Common myeloid progenitor, CD34-positive (primary cell): Measurements from ENCODE around the gene ZFP64.

ENCODE experiments used
- CTCF ChIA-PET: fragments of 350-600 bp; sonication (Branson Sonifier 250); formaldehyde crosslinking; loops from one replicate; lab custom pipeline; 2021; ENCODE audit warnings: antibody characterized with exemption; lab: Charles Lee
- POLR2A ChIA-PET: fragments of 350-600 bp; sonication (Branson Sonifier 250); formaldehyde crosslinking; loops from one replicate; lab custom pipeline; 2021; ENCODE audit warnings: antibody characterized with exemption; lab: Charles Lee
- DNase-seq, 3 donors: peaks; one replicate each; pipeline versions ENCODE4 v3.0.0 to v3.0.0-alpha.2; 2013
- H3K27ac ChIP-seq, 2 experiments: 1 replicate in 1 of 2; 2 replicates in 1 of 2; pipeline ENCODE4 v1.7.0; 2013; ENCODE audit warnings: inconsistent platforms in 2 of 2, low read length in 2 of 2, mild to moderate bottlenecking in 2 of 2, low read depth in 1 of 2, moderate library complexity in 1 of 2; ENCODE audit not compliant: severe bottlenecking in 2 of 2, insufficient read depth in 1 of 2, poor library complexity in 1 of 2
- H3K27me3 ChIP-seq, 5 experiments: replicated peaks in 2 of 5; 1 replicate in 3 of 5; 2 replicates in 2 of 5; pipeline versions ENCODE4 v1.6.1 to v1.7.0; 2013; ENCODE audit warnings: low read length in 4 of 5, mild to moderate bottlenecking in 2 of 5, moderate library complexity in 2 of 5, inconsistent platforms in 1 of 5; ENCODE audit not compliant: insufficient read depth in 5 of 5, control insufficient read depth in 4 of 5
- H3K36me3 ChIP-seq, 4 experiments: 1 replicate in 2 of 4; 2 replicates in 2 of 4; pipeline versions ENCODE4 v1.6.1 to v1.7.0; 2013; ENCODE audit warnings: low read length in 3 of 4, control low read depth in 1 of 4, mild to moderate bottlenecking in 1 of 4; ENCODE audit not compliant: control insufficient read depth in 4 of 4, insufficient read depth in 4 of 4
- H3K4me1 ChIP-seq, 4 experiments: 1 replicate in 3 of 4; 2 replicates in 1 of 4; pipeline versions ENCODE4 v1.6.1 to v1.7.1; 2013; ENCODE audit warnings: low read length in 3 of 4, mild to moderate bottlenecking in 3 of 4, control low read depth in 1 of 4, inconsistent platforms in 1 of 4, moderate library complexity in 1 of 4; ENCODE audit not compliant: control insufficient read depth in 4 of 4, insufficient read depth in 4 of 4; ENCODE audit errors: control extremely low read depth in 1 of 4
- H3K4me3 ChIP-seq, 7 experiments: 1 replicate in 4 of 7; 2 replicates in 3 of 7; pipeline versions ENCODE4 v1.5.1 to v1.7.0; 2013; ENCODE audit warnings: mild to moderate bottlenecking in 7 of 7, low read length in 6 of 7, moderate library complexity in 6 of 7, inconsistent platforms in 2 of 7, low read depth in 2 of 7, control low read depth in 1 of 7; ENCODE audit not compliant: insufficient read depth in 4 of 7, control insufficient read depth in 1 of 7; ENCODE audit errors: extremely low read depth in 1 of 7
- H3K9me3 ChIP-seq, 5 experiments: 1 replicate in 4 of 5; 2 replicates in 1 of 5; pipeline versions ENCODE4 v1.6.1 to v1.7.1; 2013; ENCODE audit warnings: low read length in 4 of 5, mild to moderate bottlenecking in 2 of 5, inconsistent platforms in 1 of 5, low read depth in 1 of 5, moderate library complexity in 1 of 5; ENCODE audit not compliant: control insufficient read depth in 4 of 5, insufficient read depth in 2 of 5; ENCODE audit errors: control extremely low read depth in 1 of 5
- WGBS: methylation state at CpG from one replicate; pipeline ENCODE4 v1.1.5; 2013; ENCODE audit not compliant: insufficient coverage; 5-methylcytosine and 5-hydroxymethylcytosine counted together

ZFP64 gene

DNA sequence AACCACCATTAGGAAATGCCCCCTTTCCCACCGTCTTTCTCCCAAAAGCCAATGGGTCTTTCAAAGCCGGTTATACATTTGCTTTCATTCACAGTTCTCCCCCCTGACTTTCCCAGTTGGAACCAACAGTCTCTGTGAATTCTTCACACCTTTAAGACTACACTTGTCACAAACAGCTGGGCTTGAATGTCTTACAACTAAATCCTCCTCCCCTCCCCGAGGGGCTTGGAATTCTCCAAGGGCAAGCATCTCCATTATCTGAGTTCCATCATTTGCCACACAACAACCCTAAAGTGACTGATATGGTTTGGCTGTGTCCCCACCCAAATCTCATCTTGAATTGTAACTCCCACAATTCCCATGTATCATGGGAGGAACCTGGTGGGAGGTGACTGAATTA, 12.9 kb downstream of the ZFP64 start:
- Histone ChIP-seq H3K27ac (no peak overlapping the region), H3K4me3 (no peak overlapping the region), H3K36me3 (peaks cover 7 to 25% (median 14%) of the 10 kb centered on the region in 4 experiments), H3K27me3 (no peaks in the 10 kb centered on the region), H3K4me1 (no peaks in the 10 kb centered on the region), H3K9me3 (no peaks in the 10 kb centered on the region)
- ChIA-PET POLR2A (interaction anchor here (0.6 kb wide), 1 partner anchor 19 kb away, joined by 3 read pairs; no protein-coding TSS in a partner anchor), CTCF (interaction anchor here (0.7 kb wide), 1 partner anchor 366 kb away, joined by 3 read pairs; no protein-coding TSS in a partner anchor)
- no peak for DNase-seq
- WGBS, result 96% methylated on average over 3 of the region's 3 CpGs

DNA sequence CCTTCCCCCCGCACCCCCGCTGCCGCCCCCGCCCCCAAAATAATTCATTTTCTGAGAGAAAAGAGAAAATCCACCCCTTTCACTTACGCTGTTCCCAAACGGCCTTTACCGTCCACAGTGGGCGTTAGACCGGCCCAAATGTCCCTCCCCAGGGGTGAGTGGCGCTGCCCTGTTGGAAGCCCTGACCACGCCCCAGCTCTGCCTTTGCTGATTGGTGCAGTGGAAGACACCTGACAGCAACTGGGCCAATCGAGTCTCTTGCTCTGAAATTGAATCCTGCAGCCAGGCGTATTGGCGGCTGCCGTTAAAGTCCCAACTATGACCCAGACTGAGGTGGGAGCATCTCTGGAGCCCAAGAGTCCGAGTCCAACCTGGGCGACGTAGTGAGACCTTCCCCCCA, 15.7 kb downstream of the ZFP64 start:
- ChIA-PET POLR2A (no interaction called here), CTCF (no interaction called here)
- Histone ChIP-seq H3K9me3 (no peaks in the 10 kb centered on the region), H3K27ac (no peak overlapping the region), H3K4me3 (no peak overlapping the region), H3K27me3 (no peaks in the 10 kb centered on the region), H3K4me1 (no peaks in the 10 kb centered on the region), H3K36me3 (peaks cover 5 to 17% (median 15%) of the 10 kb centered on the region in 4 experiments)
- no peak for DNase-seq
- 95% methylated on average over 12 of the region's 18 CpGs for WGBS

DNA sequence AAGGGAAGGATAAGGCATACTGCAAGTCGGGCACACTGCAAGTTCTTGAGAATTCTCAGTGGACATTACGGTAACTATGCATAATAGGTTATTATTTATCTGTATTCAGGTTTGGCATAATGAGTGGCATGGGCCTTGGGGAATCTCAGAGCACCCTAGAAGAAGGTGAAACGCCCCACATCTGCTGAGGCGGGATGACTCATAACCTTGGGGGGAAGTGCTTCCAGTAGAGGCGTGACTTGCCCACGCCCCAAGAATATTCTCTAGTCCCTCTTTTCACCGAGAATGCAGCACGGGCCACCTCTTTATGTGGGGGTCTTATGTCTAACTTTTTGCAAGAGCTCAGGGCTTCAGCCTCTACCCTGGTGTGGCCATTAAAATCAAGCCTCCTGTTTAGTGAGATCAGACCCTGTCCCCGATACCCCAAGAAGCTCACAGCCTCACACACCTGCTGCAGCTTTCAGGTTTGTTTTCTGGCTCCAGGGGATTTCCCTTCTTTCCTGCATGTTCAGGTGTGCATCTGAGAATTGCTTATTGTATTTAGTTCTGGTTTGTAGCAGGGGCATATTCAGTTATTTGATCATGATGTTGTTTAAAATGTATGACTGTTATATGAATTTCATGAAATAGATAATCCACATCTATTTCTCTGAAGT, 19.1 kb downstream of the ZFP64 start:
- CTCF ChIA-PET, result interaction anchor here (1.1 kb wide), 1 partner anchor 19 kb away, joined by 3 read pairs; the partner anchor contains the start of gene ZFP64
- WGBS, result 94% methylated on average over 3 of the region's 9 CpGs
- POLR2A ChIA-PET, result no interaction called here

DNA sequence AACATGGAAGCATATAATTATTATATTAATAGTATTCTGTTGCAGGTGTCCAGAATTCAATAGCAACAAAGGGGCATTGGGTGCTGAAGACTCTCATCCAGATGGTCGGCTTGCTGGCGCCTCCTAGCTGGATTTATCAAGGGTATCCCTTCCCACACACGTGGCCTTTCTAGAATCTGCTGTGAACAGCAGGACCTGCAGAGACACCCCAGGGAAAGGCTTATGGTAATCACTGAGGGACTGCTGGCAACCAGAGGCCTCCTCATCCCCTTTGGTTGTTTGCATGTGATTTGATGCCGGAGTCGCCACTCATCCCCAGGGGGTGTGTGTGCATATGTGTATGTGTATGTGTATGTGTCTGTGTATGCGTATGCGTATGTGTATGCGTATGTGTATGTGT, 20.6 kb downstream of the ZFP64 start:
- WGBS, result 100% methylated on average over 5 of the region's 8 CpGs
- ChIA-PET CTCF (no interaction called here), POLR2A (no interaction called here)
- Histone ChIP-seq H3K36me3 (peaks cover 0 to 17% (median 12%) of the 10 kb centered on the region in 4 experiments), H3K4me1 (no peaks in the 10 kb centered on the region), H3K27ac (no peak overlapping the region), H3K4me3 (no peak overlapping the region), H3K27me3 (no peaks in the 10 kb centered on the region), H3K9me3 (peaks cover 0 to 5% (median 0%) of the 10 kb centered on the region in 5 experiments)
- no peak for DNase-seq

More for the DNA sequence above, 19.1 kb downstream of the ZFP64 start:
- DNase-seq, result no peak
- H3K27me3 ChIP-seq, result no peaks in the 10 kb centered on the region
- H3K36me3 ChIP-seq, result peaks cover 0 to 16% (median 12%) of the 10 kb centered on the region in 4 experiments
- H3K4me3 ChIP-seq, result no peak overlapping the region
- H3K4me1 ChIP-seq, result no peaks in the 10 kb centered on the region
- H3K9me3 ChIP-seq, result no peaks in the 10 kb centered on the region
- no peak overlapping the region for H3K27ac ChIP-seq

DNA sequence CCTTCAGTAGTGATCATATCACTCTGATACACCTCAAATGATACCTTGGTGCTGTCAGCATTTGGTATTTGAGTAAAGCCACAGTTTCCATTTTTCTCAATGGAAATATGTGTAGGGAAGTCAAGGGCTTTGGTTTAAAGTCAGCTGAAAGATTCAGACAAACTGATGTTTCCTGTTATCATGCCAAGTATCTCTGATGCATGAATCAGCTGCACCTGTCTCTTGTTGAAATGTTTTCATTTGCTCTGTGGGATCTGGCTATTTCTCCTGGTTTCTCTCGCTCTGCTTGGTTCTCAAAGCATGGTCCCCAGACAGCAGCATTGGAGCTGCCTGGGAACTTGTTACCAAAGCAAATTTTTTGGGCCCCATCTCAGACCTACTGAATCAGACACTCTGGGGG, 23.5 kb downstream of the ZFP64 start:
- Histone ChIP-seq H3K4me1 (no peaks in the 10 kb centered on the region), H3K4me3 (no peak overlapping the region), H3K27ac (no peak overlapping the region), H3K27me3 (no peaks in the 10 kb centered on the region), H3K36me3 (peaks cover 11 to 38% (median 24%) of the 10 kb centered on the region in 4 experiments), H3K9me3 (peaks cover 0 to 12% (median 3%) of the 10 kb centered on the region in 5 experiments)
- 100% methylated on average over 1 of the region's 1 CpG for WGBS
- CTCF ChIA-PET, result interaction anchor here (0.9 kb wide), 1 partner anchor 17 kb away, joined by 3 read pairs; no protein-coding TSS in a partner anchor
- peak in 2 of 3 donors; percentile 6 to 8 for DNase-seq
- POLR2A ChIA-PET, result interaction anchor here (0.6 kb wide), 1 partner anchor 544 kb away, joined by 8 read pairs; no protein-coding TSS in a partner anchor

DNA sequence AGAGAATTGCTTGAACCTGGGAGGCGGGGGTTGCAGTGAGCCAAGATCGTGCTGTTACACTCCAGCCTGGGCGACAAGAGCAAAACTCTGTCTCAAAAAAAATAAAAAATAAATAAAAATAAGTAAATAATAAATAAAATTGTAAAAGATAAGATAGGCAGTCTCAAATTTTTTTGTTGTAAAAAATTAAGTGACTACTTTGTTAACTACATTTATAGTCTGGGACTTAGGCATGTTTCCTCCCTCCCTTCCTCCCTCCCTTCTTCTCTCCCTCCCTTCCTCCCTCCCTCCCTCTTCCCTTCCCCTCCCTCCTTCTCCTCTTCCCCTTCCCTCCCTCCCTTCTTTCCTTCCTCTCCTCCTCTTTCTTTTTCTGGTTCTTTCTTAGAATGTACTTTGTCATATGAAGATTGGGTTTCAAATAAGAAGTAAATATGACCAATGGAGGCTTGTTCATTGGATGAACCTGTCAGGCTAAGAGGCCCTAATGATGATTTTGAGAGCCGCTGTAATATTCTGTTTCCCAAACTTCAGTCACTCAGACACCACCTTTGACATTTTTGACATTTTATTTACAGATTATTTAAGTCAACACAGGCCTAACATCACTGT, 24.2 kb downstream of the ZFP64 start:
- 100% methylated on average over 2 of the region's 4 CpGs for WGBS
- DNase-seq, result no peak
- CTCF ChIA-PET, result interaction anchor here (0.9 kb wide), 1 partner anchor 17 kb away, joined by 3 read pairs; no protein-coding TSS in a partner anchor
- no peak overlapping the region for H3K4me3 ChIP-seq
- H3K36me3 ChIP-seq, result peaks cover 11 to 39% (median 25%) of the 10 kb centered on the region in 4 experiments
- no peaks in the 10 kb centered on the region for H3K4me1 ChIP-seq
- no peaks in the 10 kb centered on the region for H3K27me3 ChIP-seq
- POLR2A ChIA-PET, result interaction anchor here (0.6 kb wide), 1 partner anchor 543 kb away, joined by 8 read pairs; no protein-coding TSS in a partner anchor
- H3K9me3 ChIP-seq, result peaks cover 0 to 12% (median 3%) of the 10 kb centered on the region in 5 experiments
- H3K27ac ChIP-seq, result no peak overlapping the region

DNA sequence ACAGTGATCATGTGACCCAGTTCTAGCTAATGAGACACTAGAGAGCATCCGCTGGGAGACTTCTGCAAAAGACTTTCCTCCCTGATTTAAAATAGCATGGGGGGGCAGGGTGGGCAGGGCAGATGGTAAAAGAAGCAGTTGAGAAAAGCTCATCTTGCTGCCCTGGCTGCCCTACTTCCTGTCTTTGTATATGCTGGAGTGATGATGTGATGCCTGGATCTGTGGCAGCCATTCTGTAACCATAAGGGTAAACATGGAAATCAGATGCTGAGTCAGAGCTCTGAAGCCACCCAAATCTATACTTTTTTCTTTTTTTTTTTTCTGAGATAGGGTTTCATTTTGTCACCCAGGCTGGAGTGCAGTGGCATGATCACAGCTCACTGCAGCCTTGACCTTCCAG, 25.4 kb downstream of the ZFP64 start:
- Histone ChIP-seq H3K4me3 (no peak overlapping the region), H3K27me3 (no peaks in the 10 kb centered on the region), H3K4me1 (no peaks in the 10 kb centered on the region), H3K27ac (no peak overlapping the region), H3K36me3 (peaks cover 11 to 41% (median 24%) of the 10 kb centered on the region in 4 experiments), H3K9me3 (peaks cover 0 to 12% (median 3%) of the 10 kb centered on the region in 5 experiments)
- ChIA-PET POLR2A (interaction anchor here (0.6 kb wide), 1 partner anchor 233 kb away, joined by 4 read pairs; no protein-coding TSS in a partner anchor), CTCF (no interaction called here)
- no peak for DNase-seq
- 100% methylated on average over 1 of the region's 1 CpG for WGBS
